Urothelium cell line (cell line): ENCODE measurements around the gene TCAP.
"Not testable (repeated sequence)": the region's sequence is repeated elsewhere in the genome, so short reads cannot be mapped to it uniquely, and the experiment has no call there.

ENCODE experiments used
- DNase-seq: peaks from one replicate; pipeline ENCODE4 v3.0.0; 2011; ENCODE audit warnings: low spot score, mixed read lengths
- FAIRE-seq: peaks from 2 replicates; lab custom pipeline; 2011; peaks lifted over from hg19 to GRCh38; lab: Jason Lieb, UNC

TCAP gene

DNA sequence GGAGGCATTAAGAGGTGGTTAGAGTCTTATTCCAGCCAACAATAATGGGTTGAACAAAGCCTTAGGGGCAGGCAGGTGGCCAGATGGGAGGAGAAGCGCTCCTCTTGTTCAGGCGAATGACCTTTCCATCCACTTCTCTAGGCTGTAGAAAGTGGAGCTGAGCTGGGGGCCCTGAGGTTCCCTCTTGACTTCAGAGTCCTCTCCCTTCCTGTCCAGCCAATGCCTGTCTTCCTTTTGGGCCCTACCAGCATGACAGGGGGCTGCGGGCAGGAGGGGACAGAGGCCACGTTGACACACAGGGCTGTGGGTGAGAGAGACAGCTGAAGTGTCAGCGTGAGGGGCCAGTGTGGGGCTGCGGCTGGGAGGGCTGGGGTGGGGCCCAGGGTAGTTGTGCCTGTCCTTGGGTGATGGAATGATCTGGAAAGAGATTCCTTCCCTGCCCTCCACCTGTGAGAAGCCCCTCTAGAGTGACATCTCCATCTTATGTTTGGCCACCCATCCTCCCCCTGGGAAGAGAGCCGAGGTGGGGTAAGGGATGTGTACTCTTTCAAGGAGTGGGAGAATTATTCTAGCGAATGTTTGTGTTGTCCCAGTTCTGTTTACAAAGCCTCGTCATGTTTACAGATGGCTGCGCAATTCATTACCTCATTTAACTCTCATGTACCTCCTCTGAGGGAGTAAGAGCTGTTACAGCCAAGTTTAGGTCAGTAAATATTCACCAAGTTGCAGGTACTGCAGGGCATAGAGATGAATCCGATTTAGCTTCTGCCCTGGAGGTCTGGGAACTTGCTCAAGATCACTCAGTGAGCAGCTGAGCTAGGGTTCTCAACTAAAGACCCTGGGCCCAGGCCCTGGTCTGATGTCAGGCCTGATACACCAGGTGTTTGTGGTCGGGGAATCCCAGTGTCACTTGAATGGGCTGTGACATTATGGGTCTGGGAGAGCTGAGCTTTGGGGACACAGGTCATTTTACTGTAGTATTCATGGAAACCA lies 38.0 kb downstream of the TCAP start:
- FAIRE-seq (no peak), DNase-seq (no peak)

DNA sequence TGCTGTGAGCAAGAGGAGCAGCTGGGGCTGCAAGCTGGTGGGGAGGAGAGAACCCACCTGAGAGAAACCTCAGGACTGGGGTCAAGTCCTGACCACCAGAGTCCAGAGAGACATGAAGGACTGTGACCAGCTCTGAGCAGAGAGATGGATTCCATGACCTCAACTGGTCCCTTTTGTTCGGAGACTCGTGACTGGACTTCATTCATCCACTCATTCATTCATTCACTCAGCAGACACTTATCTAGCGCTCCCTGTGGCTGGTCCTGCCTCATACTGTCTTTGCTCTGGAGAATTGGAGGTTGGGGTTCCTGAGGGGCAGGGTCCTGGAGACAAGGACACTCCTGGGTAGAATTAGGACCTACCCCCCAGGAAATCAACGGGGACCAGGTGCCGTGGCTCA lies 38.8 kb downstream of the TCAP start:
- FAIRE-seq: no peak
- no peak for DNase-seq

GRCh38 chr17:39704821-39705551 lies 39.8 kb downstream of the TCAP start:
- no peak for FAIRE-seq
- DNase-seq: no peak

- FAIRE-seq (no peak), DNase-seq (no peak)
Observed at GRCh38 chr17:39705786-39706348, 40.7 kb downstream of the TCAP start.

DNA sequence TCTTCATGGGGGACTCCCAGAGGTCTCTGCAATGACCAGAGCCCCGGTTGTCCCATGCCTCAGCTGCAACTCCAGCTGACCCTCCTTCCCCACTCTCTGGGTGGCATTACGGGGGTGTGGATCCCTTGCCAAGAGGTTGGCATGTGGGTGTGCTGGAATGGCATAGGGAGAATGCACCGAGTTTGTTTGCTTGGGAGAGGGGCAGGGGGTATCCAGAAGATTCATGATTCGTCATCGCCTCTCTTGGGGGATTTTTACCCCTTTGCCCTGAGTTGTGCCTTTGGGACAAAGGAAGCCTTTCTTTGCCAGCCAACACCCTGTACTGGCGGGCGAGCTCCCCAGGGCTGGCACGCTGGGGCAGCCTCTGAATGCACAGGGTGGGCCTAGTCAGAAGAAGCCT lies 41.2 kb downstream of the TCAP start:
- DNase-seq (no peak), FAIRE-seq (no peak)

DNA sequence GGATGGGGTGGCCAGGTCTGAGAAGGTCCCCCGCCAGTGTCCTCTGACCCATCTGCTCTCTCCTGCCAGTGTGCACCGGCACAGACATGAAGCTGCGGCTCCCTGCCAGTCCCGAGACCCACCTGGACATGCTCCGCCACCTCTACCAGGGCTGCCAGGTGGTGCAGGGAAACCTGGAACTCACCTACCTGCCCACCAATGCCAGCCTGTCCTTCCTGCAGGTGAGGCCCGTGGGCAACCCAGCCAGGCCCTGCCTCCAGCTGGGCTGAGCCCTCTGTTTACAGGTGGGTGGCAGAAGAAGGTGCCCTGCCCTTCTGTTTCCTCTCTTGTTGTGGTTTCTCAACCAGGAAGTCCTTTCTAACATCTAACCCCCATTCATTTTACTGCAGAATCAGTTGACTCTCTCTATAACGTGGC lies 41.8 kb downstream of the TCAP start:
- DNase-seq: no peak
- no peak for FAIRE-seq

DNA sequence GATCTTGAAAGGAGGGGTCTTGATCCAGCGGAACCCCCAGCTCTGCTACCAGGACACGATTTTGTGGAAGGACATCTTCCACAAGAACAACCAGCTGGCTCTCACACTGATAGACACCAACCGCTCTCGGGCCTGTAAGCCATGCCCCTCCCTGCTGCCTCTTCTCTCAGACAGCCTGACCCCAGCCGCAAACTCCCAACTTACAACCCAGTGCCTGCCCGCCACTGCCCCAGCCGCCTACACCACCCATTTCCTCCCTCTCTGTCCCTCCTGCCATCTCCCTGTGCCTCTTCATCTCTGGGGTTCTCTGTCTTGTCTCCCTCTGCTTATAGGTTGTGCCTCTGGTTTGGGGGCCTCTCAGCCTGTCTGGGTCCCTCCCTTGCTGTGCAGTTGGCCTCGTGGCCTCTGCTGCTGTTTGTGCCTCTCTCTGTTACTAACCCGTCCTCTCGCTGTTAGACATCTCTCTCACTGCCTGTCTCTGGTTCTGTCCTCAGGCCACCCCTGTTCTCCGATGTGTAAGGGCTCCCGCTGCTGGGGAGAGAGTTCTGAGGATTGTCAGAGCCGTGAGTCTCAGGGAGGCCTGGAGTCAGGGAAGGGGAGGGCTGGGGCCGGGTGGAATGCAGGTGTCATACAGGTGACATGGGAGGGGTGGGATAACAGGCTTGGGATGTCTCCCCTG lies 44.3 kb downstream of the TCAP start:
- FAIRE-seq (no peak), DNase-seq (no peak)

- FAIRE-seq: no peak
Observed at GRCh38 chr17:39709998-39710964, 45.1 kb downstream of the TCAP start.

DNA sequence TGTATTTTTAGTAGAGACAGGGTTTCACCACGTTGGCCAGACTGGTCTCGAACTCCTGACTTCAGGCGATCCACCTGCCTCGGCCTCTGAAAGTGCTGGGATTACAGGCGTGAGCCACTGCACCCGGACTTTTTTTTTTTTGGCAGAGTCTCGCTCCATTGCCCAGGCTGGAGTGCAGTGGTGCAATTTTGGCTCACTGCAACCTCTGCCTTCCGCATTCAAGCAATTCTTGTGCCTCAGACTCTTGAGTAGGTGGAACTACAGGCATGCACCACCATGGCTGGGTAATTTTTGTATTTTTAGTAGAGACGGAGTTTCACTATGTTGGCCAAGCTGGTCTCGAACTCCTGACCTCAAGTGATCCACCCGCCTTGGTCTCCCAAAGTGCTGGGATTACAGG lies 45.9 kb downstream of the TCAP start:
- FAIRE-seq: not testable (repeated sequence)

More at GRCh38 chr17:39709998-39710964, 45.1 kb downstream of the TCAP start:
- no peak for DNase-seq

DNA sequence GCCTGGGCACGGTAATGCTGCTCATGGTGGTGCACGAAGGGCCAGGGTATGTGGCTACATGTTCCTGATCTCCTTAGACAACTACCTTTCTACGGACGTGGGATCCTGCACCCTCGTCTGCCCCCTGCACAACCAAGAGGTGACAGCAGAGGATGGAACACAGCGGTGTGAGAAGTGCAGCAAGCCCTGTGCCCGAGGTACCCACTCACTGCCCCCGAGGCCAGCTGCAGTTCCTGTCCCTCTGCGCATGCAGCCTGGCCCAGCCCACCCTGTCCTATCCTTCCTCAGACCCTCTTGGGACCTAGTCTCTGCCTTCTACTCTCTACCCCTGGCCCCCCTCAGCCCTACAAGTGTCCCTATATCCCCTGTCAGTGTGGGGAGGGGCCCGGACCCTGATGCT lies 46.7 kb downstream of the TCAP start:
- FAIRE-seq: no peak
- DNase-seq: no peak

More for the DNA sequence above, 45.9 kb downstream of the TCAP start:
- DNase-seq: not testable (repeated sequence)

GRCh38 chr17:39714234-39714633 lies 49.1 kb downstream of the TCAP start:
- no peak for DNase-seq
- FAIRE-seq: no peak

GRCh38 chr17:39715375-39716072 lies 50.4 kb downstream of the TCAP start:
- DNase-seq (no peak), FAIRE-seq (no peak)
